ENCODE results near the gene PRDM16.

DNA sequence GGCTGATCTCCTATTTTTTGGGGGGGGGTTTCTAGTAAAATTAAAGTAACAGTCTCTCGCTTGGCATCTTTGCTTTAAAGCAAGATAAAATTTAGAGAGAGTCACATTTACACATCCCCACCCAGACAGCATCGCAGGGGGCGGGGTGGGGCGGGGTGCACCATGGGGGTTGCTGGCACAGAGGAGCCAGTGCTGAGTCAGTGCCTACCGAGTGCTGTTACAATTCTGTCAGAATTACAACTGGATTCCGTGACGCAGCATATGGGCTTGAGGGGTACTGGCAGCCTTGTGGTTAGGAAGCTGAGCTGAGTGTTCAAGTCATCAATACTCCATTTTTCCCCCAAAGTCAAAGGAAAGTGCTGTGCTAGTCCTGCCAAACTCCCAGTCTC, 175.9 kb downstream of the PRDM16 start:
- TF ChIP-seq, protein P1, sequence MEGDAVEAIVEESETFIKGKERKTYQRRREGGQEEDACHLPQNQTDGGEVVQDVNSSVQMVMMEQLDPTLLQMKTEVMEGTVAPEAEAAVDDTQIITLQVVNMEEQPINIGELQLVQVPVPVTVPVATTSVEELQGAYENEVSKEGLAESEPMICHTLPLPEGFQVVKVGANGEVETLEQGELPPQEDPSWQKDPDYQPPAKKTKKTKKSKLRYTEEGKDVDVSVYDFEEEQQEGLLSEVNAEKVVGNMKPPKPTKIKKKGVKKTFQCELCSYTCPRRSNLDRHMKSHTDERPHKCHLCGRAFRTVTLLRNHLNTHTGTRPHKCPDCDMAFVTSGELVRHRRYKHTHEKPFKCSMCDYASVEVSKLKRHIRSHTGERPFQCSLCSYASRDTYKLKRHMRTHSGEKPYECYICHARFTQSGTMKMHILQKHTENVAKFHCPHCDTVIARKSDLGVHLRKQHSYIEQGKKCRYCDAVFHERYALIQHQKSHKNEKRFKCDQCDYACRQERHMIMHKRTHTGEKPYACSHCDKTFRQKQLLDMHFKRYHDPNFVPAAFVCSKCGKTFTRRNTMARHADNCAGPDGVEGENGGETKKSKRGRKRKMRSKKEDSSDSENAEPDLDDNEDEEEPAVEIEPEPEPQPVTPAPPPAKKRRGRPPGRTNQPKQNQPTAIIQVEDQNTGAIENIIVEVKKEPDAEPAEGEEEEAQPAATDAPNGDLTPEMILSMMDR (conservative IDR thresholded peaks at IDR 0.05; ENCODE audit: low read length), result no peak
- TF ChIP-seq EZH2phosphoT487 (IDR thresholded peaks at IDR 0.05; ENCODE audit: borderline replicate concordance, low read depth, low read length), result no peak
